AG08396 (cell line): ENCODE data around the gene ADH5.
"Not testable (repeated sequence)": the region's sequence is repeated elsewhere in the genome, so short reads cannot be mapped to it uniquely, and the experiment has no call there.

Source experiments
- DNase-seq: peaks from one replicate; pipeline ENCODE4 v3.0.0; 2012; ENCODE audit warnings: low spot score, mixed read lengths

ADH5 gene

DNA sequence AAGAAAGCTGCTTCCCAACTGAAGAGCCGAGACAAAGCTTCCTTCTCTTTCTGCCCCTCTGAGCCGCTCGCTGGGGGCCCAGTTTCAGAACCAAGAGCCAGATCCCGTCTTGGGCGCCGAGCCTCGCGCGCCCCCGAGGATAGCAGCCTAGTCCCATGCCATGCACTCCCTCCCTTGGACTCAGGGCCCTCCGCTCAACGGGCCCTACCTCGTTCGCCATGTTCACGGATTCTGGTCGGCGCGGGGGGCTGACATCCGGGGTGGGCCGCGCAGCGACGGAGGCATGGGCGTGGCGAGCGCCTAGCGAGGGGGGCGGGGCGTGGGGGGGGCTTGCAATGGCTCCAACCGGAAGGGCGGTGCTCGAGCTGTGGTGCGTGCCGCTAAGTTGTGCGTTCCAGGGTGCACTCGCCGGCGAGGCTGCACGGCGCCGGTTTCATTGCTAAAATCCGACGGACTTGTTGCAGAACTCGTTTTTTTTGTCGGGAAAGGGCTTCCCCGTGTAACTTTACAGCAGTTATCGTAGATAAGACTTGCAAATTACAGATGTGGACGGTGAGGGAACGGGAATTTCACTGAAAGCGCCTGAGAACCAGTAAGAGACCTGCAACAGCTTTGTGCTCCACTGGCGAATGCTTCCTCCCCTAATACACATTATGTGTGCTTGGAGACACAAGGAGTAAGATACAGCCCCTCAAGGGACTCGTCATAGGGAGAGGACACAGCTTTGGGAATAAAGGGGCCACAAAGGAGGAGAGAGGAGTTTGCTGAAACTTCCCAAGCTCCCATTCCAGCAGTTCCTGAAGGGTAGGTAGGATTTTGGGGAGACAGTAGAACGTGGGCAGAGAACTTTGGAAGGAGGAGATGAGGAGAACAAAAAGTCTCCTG, at the start of gene ADH5:
TSS of gene ADH5 (minus strand) at position 308 of the 885 bp plus-strand sequence. CDS start at position 220, 88 bp downstream.
- peak; percentile 92 for DNase-seq

DNA sequence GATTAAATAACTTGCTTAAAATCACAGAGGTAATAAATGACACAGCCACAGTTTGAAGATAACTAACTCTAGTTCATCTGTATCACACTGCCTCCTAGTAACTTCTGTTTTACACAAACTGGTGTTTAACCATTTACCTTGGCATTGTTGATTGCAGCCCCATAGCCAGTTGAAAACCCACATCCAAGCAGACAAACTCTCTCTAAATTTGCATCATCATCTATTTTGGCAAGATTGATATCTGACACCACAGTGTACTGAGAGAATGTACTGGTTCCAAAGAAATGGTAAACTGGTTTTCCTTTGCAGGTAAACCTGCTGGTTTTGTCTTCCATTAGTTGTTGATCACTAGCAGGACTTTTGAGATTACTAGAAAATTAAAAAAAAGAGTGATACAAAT, 47.7 kb upstream of the ADH5 start:
- no peak for DNase-seq

DNA sequence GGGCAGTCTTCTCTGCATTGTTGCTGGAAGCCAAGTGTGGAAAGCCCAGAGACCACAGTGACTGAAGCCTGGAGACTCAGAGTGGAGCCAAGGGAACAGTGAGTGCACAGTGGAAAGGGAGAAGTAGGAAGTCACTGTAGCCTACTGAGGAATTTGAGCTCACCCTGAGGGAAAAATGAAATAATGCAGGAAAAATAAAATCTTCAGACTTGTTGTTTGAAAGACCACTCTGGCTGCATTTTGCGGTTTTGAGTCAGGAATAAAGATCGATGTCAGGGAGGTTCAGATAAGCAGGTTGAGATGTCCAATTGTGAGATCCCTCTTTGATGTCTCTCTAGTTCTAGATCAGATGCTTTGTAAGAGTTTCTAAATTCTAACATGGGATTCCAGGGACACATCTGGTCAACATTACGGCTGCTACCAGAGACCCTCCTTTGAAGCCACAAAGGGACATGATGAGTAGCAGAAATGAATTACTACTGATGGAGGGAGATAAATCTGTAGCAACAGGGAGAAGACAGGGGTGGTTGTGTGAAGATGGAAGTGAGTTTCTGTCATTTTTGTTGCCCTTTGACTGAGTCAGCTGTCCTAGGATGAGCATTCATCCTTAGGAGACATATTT, 47.1 kb upstream of the ADH5 start:
- no peak for DNase-seq

DNA sequence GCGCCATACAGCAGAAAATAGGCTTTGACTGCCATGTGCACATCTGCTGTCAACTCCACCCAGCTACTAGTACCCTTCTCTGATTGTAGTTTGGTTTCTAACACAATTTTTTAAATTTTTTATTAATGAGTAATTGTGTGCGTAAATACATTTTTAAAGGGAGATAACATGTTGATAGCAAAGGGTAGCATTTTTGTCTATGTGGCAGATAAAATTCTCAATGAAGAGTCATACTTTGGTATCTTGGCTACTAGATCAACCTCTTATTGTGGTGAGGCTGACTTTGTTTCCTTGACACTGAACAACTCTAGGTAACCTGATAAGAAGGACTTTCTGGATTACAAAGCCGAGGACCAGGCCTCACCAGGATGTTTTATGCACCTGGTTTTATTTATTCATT, 46.0 kb upstream of the ADH5 start:
- no peak for DNase-seq

DNA sequence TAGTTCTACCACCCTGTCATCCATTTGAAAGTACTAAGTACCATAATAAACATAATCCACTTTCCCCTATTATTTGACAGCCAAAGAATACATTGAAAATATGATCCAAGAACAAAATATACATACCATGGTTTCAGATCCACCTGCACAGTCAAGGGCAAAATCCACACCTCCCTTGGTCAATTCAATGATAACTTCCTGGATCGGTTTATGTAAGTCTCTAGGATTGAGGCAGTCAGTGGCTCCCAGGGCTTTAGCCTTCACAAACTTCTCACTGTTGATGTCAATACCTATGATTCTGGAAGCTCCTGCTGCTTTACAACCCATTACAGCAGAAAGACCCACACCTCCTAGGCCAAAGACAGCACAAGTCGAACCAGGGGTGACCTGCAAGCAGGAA, 42.8 kb upstream of the ADH5 start:
- DNase-seq = no peak

DNA sequence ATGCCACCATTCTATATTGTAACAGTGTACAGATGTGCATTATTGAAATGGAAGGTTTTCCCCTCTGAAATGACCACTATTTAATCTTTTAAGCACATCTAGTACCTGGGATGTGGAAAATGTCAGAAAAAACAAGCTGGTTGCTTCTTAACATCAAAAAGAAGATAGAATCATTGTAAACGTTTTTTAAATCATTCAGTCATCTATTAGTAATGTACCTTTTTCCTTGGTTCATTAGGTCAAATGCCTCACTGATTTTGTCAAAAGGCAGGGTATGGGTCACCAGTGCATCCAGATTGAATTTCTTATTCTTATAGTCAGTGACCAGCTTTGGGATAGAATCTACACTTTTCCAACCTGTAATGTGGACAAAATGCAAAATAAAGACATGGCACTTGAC, 37.8 kb upstream of the ADH5 start:
- no peak for DNase-seq

DNA sequence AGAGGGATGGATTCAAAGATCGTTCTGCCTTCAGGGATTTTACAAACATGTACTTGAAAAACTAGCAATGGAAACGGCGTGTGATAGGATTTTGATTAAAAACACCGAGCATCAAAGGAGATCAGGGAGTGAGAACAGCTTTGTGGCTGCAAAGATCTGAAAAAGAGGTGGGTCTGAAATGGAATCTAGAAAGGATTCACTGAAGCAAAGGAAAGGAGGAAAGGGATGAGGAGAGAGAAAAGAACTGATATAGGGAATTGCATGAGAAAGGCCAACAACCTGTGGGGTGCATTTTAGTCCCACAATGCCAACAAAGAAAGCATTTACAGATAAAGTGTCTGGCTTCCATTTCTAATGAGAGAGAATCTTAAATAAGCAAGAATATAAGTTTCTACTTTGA, 32.4 kb upstream of the ADH5 start:
- DNase-seq = no peak

GRCh38 chr4:99120501-99120900, 31.9 kb upstream of the ADH5 start:
- DNase-seq = no peak

DNA sequence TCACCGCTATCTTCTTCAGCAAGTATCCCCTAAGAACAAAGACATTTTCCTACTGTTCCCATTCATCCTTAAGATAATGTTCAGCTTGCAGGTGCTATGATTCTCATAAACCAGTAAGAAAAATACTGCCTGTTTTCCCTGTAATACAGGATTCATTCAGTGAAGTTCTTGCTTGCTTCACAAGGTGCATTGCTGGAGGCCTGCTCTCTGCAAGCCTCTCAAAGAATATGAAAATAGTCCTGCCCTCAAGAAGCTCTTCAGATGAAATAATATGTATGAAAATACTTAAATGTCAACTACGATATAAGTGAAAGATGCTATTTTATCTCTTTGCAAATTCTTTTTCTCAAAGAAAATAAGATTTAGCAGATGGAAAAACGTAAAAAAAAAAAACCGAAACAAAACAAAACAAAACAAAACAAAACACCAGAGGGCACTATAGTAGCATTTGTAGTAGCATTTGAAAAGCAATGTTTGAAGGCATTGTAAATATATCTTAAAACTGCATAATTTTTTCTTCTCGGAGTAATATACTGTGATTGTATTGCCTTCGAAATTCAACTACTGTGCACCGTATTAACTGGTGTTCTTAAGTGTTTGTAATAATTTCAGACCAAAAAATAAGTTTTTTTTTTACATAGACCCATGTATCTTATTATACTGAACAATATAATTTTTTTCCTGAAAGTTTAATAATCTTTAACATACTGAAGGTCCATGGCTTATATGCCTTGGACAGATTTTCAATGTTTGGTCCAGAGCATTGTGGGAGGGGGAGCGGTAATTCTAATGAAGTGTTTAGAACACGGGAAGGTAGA, 29.5 kb upstream of the ADH5 start:
- DNase-seq = no peak

GRCh38 chr4:99117122-99117841, 28.7 kb upstream of the ADH5 start:
- not testable (repeated sequence) for DNase-seq

- not testable (repeated sequence) for DNase-seq
Observed at GRCh38 chr4:99109286-99109685, 20.7 kb upstream of the ADH5 start.

DNA sequence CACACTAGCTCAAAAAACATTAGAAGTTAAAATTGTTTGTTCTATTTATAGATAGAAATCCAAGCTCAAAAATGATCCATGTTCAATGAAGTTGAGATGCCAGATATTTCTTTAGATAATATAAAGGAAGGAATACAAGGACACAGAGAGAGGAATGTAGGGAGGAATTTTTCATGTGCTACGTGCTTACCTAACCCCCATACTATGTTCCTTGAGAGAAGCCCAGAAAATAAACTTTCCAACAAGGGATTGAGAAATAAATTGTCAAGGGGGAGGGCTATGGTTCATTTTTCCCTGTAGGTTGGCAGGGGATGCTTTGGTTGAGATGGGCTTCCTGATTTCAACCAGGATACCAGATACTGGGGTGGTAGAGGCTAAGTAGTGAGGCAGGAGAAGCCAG, 15.6 kb upstream of the ADH5 start:
- no peak for DNase-seq

DNA sequence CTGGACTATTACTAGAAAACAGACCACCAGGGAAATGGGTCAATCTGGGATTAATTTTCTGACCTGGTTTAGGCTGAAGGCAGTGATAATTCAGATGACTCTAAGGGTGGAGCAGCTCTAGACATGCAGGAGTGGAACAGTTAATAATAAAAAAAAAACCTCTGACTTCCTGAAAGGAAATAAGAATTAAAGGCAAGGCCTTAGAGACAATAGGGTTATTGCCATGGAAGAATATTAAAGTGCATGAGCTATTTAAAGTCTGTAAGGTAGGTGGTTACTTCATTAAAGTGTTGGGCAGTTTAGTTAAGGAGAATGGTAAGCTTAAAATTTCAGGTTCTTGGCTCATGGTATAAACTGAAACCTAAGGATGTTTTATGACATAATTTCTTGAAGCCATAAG, 14.6 kb upstream of the ADH5 start:
- DNase-seq = no peak

DNA sequence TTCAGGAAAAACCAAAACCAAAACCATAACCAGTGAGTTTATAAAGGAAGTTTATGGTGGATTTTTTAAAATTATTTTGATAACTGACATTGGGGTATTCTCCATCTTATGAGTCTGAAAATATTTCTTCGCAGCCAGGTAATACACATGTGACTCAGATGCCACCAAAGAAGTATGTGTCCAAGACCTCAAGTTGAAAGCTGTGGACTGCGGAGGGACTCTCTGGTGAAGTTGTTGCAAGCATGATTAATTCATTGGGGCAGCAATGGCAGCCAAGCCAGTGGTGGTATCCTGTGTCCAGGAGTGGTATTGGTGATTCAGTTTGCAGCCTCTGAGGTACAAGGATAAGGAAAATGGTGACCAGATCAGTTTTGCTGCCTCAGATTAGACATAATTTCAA, 14.0 kb upstream of the ADH5 start:
- DNase-seq = no peak

GRCh38 chr4:99100876-99101275, 12.3 kb upstream of the ADH5 start:
- no peak for DNase-seq

GRCh38 chr4:99099814-99100213, 11.2 kb upstream of the ADH5 start:
- DNase-seq = not testable (repeated sequence)

DNA sequence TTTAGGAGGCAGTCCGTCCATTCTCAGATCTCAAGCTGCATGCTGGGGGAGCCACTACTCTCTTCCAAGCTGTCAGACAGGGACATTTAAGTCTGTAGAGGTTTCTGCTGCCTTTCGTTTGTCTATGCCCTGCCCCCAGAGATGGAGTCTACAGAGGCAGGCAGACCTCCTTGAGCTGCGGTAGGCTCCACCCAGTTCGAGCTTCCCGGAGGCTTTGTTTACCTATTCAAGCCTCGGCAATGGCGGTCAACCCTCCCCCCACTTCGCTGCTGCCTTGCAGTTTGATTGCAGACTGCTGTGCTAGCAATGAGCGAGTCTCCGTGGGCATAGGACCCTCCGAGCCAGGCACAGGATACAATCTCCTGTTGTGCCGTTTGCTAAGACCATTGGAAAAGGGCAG, 10.7 kb upstream of the ADH5 start:
- DNase-seq = no peak

DNA sequence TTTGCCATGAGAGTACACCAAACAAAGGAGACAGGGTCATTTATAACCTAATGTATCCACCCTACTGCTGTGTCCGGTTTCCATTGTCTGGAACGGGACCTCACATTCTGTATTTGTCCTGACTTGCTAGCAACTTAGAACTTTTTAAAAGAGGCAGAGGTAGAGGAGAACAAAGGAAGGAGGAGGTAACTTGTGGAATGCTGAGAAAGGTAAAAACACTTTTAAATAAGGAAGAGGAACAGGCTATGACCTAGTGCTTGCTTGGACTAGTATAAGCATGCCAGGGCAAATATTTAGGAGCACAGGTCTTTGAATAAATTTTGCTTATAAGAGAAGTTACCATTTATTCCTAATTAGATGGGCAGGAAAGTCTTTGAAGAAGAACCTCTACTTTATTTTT, 3.3 kb upstream of the ADH5 start:
- DNase-seq = not testable (repeated sequence)

DNA sequence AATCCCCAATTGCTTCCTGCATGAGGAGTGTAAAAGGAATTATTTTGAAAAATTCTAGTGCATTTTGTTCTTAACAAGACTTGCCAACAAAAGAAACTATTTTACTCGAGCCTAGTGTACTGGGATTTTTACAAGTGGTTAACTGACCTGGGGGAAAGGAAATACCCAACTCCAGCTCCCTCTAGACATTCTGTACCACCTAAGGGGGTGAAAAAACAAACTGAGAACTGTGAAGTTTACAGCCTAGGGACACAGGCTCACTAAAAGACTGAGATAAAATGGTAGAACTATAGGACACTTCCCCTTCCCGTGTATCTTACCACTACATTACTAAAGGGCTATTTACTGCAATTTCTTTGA, 2.6 kb upstream of the ADH5 start:
- no peak for DNase-seq

GRCh38 chr4:99090481-99091215, 2.1 kb upstream of the ADH5 start:
- DNase-seq = no peak

DNA sequence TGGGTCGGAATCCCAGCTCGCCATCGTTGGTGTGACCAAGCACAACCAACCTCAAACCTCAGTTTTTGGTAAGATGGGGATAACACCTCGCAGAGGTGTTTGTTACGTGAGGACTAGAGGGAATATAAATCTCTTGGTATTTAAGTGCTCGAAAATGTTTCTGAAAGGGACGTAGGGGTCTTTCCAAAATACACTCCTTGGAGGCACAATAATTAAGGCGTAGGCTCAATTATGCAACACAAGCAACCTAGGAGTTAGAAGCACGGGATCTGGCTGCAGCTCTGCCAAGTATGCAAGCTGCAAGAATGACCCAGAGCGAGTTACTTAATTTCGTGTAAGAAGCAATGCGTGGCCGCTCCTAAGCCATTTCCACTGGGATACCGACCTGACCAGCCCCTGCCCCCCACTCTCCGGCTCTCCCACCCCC, 552 bp downstream of the ADH5 start:
- DNase-seq = peak; percentile 76
